ENCODE measurements around the gene TFR2.

The TFR2 gene

DNA sequence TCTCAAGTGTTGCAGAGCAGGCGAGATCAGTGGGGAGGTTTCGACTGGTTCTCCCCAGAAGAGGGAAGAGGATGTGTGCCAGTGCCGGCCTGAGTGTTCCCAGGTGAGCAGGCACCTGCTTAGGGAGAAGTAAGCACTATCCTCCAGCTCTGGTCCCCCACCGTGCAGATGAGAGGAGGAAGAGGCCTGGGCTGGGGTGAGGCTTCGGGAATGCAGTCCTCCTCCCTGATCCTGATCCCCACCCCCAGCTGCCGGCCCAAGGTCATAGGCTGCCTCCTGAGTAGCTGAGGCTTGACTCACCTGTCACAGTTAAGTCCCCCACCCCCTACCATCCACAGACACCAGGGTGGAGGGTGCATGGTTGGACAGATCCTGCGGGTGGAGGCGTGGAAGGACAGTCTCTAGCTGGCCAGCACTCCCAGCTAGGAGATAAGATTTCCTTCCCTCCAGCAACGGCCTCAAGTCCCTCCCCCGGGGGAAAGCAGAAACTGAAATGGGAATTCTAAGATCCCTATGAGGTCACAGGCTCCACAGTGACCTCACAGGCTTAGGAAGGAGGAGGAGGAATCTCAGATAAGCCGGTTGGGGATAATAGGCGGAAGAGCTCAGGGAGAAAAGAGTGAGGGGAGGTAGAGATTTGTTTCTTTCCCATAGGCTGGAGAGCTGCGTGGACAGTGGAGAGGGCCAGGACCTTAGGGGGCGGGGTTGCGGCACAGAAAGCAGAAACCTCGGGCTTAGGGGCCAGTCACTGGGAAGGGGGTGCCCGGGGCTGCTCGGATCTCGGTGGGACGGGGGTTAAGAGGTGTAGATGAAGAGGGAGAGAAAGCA is 56.5 kb downstream of the TFR2 start:
- DNase-seq = peak; percentile 27

GRCh38 chr7:100584054-100584682 is 57.2 kb downstream of the TFR2 start:
- DNase-seq = no peak

GRCh38 chr7:100583132-100584053 is 58.0 kb downstream of the TFR2 start:
- DNase-seq = no peak

- DNase-seq = no peak
Observed at GRCh38 chr7:100582650-100583049, 58.7 kb downstream of the TFR2 start.

- no peak for DNase-seq
Observed at GRCh38 chr7:100582041-100582579, 59.2 kb downstream of the TFR2 start.

GRCh38 chr7:100580466-100581283 is 60.7 kb downstream of the TFR2 start:
- no peak for DNase-seq

- no peak for DNase-seq
Observed at GRCh38 chr7:100578246-100579183, 62.8 kb downstream of the TFR2 start.

DNA sequence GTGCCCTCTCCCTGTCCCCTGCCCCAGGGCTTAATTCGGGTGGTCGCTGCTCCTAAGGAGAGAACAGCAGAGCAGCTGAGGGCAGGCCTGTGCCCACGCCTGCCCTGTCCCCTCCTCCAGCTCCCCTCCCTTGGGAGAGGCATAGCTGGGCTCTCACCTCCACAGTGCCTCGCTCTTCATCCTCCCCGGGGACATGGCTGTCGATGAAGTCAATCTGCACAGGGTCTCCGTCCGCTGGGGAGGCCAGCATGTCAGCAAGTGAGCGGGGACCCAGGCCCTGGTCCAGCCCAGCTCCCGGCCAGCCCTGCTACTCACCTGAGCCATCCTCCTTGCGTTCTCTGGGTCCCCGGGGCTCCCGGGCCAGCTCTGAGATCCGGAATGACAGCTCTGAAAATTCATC is 63.8 kb downstream of the TFR2 start:
- no peak for DNase-seq

DNA sequence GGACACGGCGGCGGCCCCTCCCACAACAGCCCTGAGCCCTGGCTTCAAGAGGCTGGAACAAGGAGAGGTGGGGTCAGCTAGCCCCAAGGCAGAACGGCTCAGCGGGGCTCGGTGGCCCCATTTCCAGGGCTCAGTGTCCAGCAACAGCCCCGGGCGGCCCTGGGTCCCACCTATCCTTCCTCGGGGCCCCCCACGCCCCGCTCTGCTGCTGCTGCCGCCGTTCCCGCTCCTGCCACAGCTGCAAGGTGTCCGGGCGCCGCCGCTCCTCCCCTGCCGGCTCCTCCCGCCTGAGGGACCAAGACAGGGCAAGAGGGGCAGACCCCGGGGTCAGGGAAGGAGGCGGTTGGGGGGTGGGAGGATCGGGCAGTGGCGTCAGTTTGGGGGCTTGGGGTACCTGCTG is 64.2 kb downstream of the TFR2 start:
- DNase-seq = no peak

- DNase-seq = no peak
Observed at GRCh38 chr7:100576384-100576993, 64.9 kb downstream of the TFR2 start.

DNA sequence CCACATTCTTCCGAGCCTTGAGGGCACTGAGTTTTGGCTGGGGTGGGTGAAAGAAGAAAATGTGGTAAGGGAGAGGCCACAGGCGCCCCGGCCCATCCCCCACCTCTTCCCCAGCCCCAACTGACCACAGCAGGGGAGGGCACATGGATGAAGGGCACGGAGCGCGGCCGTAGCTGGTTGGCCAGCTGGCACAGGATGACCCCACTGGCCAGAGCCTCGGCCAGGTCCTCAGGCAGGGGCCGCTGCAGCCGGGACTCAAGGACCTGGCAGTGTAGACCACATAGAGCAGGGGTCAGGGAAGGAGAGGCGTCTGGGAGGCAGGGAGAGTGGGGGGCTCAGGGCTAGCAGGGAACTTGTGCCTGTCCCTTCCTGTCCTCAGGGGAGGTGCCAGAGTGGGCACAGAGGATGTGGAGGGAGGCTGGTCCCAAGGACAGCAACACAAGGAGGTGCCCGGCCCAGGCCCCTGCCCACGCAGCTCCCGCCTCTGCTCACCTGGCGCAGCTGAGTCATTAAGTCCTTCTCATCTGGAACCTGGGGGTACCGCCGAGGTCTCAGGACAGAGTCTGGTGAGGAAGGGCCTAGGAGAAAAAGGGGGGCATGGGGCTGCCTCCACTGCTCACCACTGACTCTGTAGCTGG is 65.5 kb downstream of the TFR2 start:
- no peak for DNase-seq

GRCh38 chr7:100575206-100575631 is 66.1 kb downstream of the TFR2 start:
- DNase-seq = no peak

DNA sequence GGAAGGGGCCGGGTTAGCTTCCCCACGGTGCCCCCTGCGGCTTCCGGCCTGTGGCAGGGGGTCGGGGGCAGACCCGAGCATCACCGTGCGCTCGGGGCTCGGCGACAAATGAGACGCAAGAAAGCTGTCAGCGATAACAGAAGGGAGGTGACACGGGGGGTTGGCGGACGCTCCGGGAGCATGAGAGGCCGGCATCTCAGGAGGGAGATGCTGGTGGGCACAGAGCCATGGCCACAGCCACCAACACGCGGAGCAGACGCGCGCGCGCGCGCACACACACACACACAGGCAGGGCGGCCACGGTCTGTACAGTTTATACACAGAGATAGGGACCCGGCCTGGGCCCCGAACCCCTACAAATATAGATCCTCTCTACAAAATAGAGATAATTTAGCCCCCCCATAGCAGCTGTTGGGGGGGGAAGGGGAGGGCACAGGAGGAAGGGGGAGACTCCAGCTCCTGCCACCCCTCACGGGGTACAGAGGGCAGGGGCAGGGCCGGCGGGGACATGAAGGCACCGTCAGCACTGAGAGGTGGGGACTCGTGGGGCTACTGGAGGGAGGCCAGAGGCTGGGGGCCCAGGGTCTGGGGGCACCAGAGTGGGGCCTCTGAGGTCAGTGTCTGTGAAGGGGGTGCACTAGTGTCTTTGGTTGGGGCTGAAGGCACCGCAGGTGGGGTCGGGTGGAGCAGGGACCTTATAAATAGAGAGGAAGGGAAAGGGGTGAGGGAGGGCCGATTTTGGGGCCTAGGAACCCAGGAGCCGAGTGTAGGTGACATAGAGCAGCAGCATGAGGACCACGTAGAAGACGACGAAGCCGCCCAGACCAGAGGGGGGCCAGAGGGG is 66.8 kb downstream of the TFR2 start:
- no peak for DNase-seq

- no peak for DNase-seq
Observed at GRCh38 chr7:100573691-100574361, 67.5 kb downstream of the TFR2 start, which contains the start of gene SAP25. SAP25 (minus strand) TSS chr7:100573900; CDS start chr7:100573742, 158 bp downstream.

DNA sequence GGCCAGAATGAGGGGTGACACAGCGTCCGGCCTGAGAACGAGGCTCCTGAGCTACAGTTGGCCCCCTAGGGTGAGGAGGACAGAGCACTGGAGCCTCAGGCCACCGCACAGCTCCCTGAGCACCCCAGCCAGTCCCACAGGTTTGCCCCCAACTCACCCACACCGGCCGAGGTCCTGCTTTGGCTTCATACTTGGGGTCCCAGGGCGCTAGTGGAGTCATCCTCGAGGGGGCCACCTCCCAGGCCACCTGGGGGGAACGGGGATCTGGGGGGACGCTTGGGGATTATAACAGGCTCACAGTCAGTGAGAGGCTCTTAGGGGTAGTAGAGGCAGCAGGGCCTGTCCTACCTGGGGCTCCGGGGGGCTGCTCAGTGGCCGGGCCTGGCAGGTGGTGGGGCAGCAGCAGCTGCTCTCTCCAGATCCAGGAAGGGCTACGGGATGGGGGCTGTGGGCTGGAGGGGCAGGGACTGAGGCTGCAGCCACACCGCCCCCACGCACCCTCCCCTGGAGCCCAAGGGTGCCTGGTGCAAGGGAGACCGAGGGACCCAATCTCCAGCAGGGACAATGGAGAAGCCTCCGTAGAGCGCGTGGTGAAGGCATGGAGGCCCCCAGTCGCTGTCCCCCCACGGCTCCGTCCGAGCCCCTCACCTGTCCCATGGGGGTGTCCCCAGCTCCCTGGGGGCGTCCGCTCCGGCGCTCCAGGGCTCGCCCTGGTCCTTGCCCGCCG is 68.2 kb downstream of the TFR2 start:
- no peak for DNase-seq

- DNase-seq = no peak
Observed at GRCh38 chr7:100572281-100572948, 68.9 kb downstream of the TFR2 start.

GRCh38 chr7:100571829-100572116 is 69.6 kb downstream of the TFR2 start:
- no peak for DNase-seq

Data from NCI-H69 (cell line).